ENCODE data around the gene GRIN2C. TPM values are rescaled to one million over a fixed set of nuclear protein-coding genes. Genes with fewer than 3 reads are reported as not detected.

The GRIN2C gene
- total and polyA plus RNA-seq, 9 of the 15 experiments (the other 6 are each of a cell fraction or from before 2014, with no cell fraction given): under 0.01 to 0.33 (median 0.10) TPM; not detected in 2

DNA sequence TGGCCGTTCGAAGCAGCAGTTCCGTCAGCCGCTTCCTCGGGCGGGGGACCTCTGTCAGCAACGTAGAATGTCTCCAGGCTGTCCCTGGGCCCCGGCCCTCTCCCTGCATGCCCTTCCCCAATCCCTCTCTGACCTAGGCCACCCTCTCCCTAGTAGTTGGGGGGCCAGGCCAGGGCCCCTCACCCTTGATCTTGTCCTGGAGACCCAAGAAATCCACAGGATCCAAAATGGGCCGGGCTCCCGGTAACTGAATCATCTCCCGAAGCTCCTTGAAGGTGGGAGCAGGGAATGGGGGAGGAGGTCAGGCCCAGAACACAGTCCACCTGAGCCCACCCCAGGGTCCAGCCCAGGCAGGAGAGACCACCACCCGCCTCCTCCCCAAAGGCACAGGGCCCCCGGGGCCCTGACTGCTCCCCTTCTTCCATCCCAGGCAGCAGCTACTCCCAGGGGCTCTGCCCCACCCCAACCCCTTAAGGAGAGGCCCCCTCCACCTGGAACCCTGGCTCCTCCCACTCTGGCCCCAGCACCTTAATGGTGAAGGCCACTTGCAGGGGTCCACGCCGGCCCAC lies 4.7 kb upstream of the GRIN2C start:
- Histone ChIP-seq H3K27ac (ENCODE audit: extremely low read depth, low read depth, low read length) (0 out of 3 replicates have a peak overlapping the region, but pooled peaks have one; percentile 31), H3K9ac (ENCODE audit: insufficient read depth in 1 of 2, low read depth in 2 of 2, low read length in 2 of 2) (peak overlapping the region in 1 of 2 experiments; percentile 53; a peak in 1 of 4 replicates), H3K4me3 (no peak overlapping the region), H3K27me3 (ENCODE audit: control insufficient read depth in 2 of 2, insufficient read depth in 2 of 2, low read length in 2 of 2) (no peaks in the 10 kb centered on the region), H3K4me1 (replicated peaks in 1 of 2; ENCODE audit: control insufficient read depth in 2 of 2, insufficient read depth in 2 of 2, low read length in 2 of 2) (peaks cover 38 to 85% of the 10 kb centered on the region in 2 experiments), H3K9me3 (replicated peaks; ENCODE audit: control insufficient read depth, insufficient read depth, low read depth, low read length) (no peaks in the 10 kb centered on the region), H3K9me1 (ENCODE audit: control insufficient read depth, insufficient read depth, low read length) (no peaks in the 10 kb centered on the region), H4K20me1 (replicated peaks; ENCODE audit: control insufficient read depth, insufficient read depth, low read length) (no peaks in the 10 kb centered on the region), H3K36me3 (ENCODE audit: control insufficient read depth, insufficient read depth, low read length) (peaks cover 47% of the 10 kb centered on the region; the same call in 2 of the 3 replicates), H3K79me2 (ENCODE audit: control insufficient read depth, insufficient read depth, low read length) (peaks cover 10% of the 10 kb centered on the region; the same call in 1 of the 3 replicates), H2AFZ (ENCODE audit: low read depth, low read length) (peak overlapping the region; percentile 71; the same call in 1 of the 2 replicates), H3K4me2 (ENCODE audit: insufficient read depth, low read length) (no peak overlapping the region)
- 88% methylated on average over 13 of the region's 15 CpGs for WGBS (ENCODE audit: insufficient coverage, low coverage, missing lambda C conversion rate)
- BruUV-seq (replicated peaks): no TSS peak
- CTCF ChIA-PET (ENCODE audit: low intra/inter-chr PET ratio): interaction anchor here (0.8 to 2.1 kb wide), 4 partner anchors 22 to 120 kb away, joined by 3 to 19 read pairs (median 6); no protein-coding TSS in a partner anchor
- ATAC-seq (peak; percentile 13), FAIRE-seq (no peak), DNase-seq (ENCODE audit: extremely low read depth in 1 of 4, low spot score in 3 of 4) (peak in 2 of 4 experiments; percentile 43 to 44)
- in situ Hi-C loops (cut with MboI) (no loop called here), intact Hi-C loops (cut with micrococcal nuclease) (no loop called here)
- TF ChIP-seq RBFOX2 (IDR thresholded peaks at IDR 0.05; ENCODE audit: low read depth, low read length) (peak; percentile 60; the same call in 1 of the 2 replicates), KDM1A (IDR thresholded peaks at IDR 0.05) (no peak)
- POLR2A ChIA-PET: interaction anchor here (1.1 to 8.0 kb wide), 2 partner anchors 8 to 95 kb away, joined by 4 to 62 read pairs; partner anchors contain the start of gene FDXR

Data from K562 (cell line).